Measurements from ENCODE around the gene SPATS2.
"Not testable (repeated sequence)": the region's sequence is repeated elsewhere in the genome, so short reads cannot be mapped to it uniquely, and the experiment has no call there.

Gene SPATS2

GRCh38 chr12:49404956-49405355 lies 37.7 kb downstream of the SPATS2 start:
- DNase-seq (ENCODE audit: low read depth in 2 of 2), result no peak

DNA sequence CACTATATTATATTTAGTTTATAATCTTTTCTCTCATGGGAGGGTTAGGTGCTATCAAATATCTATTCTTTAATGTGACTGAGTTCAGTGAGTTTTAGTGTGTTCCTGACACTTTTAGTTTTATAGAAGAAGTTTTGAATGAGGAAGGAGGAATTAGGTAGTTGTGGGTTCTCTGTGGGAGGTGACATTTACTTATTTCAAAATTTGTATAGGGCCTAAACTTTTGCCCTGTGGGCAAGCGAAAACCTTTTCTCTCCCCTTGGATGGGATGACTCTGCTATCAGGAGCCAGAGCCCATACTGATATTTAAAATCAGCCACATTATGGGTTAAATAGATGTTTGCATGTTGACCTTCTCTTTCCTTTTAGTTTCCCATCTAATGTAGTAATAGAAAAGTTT lies 43.6 kb downstream of the SPATS2 start:
- no peak for DNase-seq (ENCODE audit: low read depth in 2 of 2)

- DNase-seq (ENCODE audit: low read depth in 2 of 2), result no peak
Measured at GRCh38 chr12:49413010-49413409, 45.7 kb downstream of the SPATS2 start.

DNA sequence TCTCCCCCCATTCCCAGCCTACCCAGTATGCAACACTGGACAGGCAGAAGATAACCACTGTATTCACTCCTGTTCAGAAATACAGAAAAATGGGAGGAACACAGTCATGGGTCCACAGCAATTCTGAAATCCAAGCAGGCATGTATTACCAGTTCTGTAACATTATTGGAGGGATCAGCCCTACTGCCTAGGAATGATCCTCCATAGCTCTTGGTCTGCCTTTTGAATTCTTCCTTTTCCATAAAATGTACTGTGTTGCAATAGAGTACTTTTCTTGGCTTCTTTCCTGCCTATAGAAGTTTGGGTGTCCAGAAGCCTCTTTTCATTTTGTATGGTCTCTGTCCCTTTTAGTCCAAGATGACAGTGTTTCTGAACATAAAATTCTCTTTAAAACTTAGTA lies 46.5 kb downstream of the SPATS2 start:
- DNase-seq (ENCODE audit: low read depth in 2 of 2), result no peak

- DNase-seq (ENCODE audit: low read depth in 2 of 2), result no peak
Measured at GRCh38 chr12:49414364-49414763, 47.1 kb downstream of the SPATS2 start.

GRCh38 chr12:49415521-49415970 lies 48.3 kb downstream of the SPATS2 start:
- no peak for DNase-seq (ENCODE audit: low read depth in 2 of 2)

- no peak for DNase-seq (ENCODE audit: low read depth in 2 of 2)
Measured at GRCh38 chr12:49416892-49417291, 49.6 kb downstream of the SPATS2 start.

DNA sequence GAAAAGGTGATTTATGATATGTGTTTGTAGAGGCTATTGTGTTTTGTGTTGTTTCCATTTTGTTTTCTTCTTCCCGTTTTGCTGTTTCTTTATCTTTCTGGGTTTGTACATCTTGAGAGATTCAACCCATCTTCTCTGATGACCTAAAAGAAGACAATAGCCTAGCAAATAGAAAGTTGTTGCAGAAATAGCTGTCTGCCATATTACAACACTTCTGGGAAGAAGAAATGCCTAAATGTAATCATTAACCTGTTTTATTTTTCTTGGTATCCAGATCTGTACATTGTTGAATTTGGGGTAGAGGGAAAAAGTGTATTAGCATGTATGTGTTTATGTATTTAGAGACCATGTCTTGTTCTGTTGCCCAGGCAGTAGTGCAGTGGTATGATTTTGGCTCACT lies 50.3 kb downstream of the SPATS2 start:
- no peak for DNase-seq (ENCODE audit: low read depth in 2 of 2)

GRCh38 chr12:49420556-49420955 lies 53.3 kb downstream of the SPATS2 start:
- DNase-seq (ENCODE audit: low read depth in 2 of 2), result no peak

GRCh38 chr12:49422114-49422513 lies 54.9 kb downstream of the SPATS2 start:
- no peak for DNase-seq (ENCODE audit: low read depth in 2 of 2)

GRCh38 chr12:49428793-49429192 lies 61.5 kb downstream of the SPATS2 start:
- no peak for DNase-seq (ENCODE audit: low read depth in 2 of 2)

DNA sequence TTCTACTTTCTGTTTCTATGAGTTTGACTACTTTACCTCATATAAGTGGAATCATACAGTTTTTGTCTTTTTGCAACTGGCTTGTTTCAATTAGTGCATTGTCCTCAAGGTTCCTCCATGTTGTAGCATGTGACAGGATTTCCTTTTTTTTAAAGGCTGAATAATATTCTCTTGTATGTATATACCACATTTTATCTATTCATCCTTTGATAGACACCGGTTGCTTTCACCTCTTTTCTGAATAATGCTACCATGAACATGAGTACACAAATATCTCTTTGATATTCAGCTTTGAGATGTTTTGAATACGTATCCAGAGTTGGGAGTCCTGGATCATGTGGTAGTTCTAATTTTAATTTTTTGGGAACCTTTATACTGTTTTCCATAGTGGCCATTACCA lies 65.4 kb downstream of the SPATS2 start:
- no peak for DNase-seq (ENCODE audit: low read depth in 2 of 2)

- DNase-seq (ENCODE audit: low read depth in 2 of 2), result not testable (repeated sequence)
Measured at GRCh38 chr12:49436799-49437198, 69.5 kb downstream of the SPATS2 start.

- DNase-seq (ENCODE audit: low read depth in 2 of 2), result no peak
Measured at GRCh38 chr12:49439042-49439441, 71.8 kb downstream of the SPATS2 start.

GRCh38 chr12:49440035-49440434 lies 72.8 kb downstream of the SPATS2 start:
- no peak for DNase-seq (ENCODE audit: low read depth in 2 of 2)

GRCh38 chr12:49442915-49443314 lies 75.7 kb downstream of the SPATS2 start:
- DNase-seq (ENCODE audit: low read depth in 2 of 2), result no peak

- no peak for DNase-seq (ENCODE audit: low read depth in 2 of 2)
Measured at GRCh38 chr12:49446571-49446970, 79.3 kb downstream of the SPATS2 start.

DNA sequence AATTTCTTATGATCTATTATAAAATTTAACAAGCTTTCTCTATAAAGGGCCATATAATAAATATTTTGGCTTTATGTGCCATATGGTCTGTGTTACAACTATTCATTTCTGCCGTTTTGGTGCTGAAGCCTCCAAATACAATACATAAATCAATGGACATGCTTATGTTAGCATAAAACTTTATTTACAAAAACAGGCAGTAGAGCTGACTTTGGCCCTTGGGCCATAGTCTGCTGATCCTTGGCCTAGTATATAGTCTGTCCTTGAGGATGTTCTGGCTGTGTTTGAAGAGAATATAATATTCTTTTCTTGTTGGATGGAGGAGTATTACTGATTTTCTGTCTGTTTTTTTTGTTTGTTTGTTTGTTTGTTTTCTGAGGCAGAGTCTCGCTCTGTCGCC lies 81.6 kb downstream of the SPATS2 start:
- DNase-seq (ENCODE audit: low read depth in 2 of 2), result no peak

DNA sequence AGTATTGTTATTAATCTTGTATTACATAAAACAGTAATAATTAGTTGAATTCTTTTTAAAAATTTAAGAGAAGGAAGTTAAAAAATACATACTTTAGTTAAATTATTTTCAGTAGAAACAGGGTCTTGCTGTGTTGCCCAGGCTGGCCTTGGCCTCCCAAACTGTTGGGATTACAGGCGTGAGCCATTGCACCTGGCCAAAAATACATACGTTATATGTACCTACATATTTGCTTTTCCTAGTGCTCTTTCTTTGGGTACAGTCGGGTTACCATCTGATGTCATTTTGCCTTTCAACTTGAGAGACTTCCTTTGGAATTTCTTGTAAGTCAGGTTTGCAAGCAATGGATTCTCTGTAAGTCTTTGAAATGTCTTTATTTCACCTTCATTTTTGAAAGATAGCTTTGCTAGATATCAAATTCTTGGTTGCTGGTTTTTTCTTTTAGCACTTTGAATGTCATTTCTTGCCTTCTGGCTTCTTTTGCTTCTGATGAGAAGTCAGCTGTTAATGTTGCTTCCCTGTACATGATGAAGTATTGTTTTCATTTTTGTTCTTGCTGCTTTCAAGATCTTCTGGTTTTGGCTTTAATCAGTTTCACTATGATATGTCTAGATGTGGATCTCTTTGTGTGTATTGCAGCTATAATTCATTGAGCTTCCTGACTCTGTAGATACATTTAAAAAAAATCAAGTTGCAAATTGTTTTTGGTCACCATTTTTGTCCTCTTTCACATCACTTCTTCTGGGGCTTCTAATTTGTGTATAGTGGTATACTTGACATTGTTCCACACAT lies 84.4 kb downstream of the SPATS2 start:
- DNase-seq (ENCODE audit: low read depth in 2 of 2), result no peak

- DNase-seq (ENCODE audit: low read depth in 2 of 2), result no peak
Measured at GRCh38 chr12:49455501-49455900, 88.2 kb downstream of the SPATS2 start.

- no peak for DNase-seq (ENCODE audit: low read depth in 2 of 2)
Measured at GRCh38 chr12:49456131-49456679, 88.9 kb downstream of the SPATS2 start.

- no peak for DNase-seq (ENCODE audit: low read depth in 2 of 2)
Measured at GRCh38 chr12:49458816-49459215, 91.6 kb downstream of the SPATS2 start.

DNA sequence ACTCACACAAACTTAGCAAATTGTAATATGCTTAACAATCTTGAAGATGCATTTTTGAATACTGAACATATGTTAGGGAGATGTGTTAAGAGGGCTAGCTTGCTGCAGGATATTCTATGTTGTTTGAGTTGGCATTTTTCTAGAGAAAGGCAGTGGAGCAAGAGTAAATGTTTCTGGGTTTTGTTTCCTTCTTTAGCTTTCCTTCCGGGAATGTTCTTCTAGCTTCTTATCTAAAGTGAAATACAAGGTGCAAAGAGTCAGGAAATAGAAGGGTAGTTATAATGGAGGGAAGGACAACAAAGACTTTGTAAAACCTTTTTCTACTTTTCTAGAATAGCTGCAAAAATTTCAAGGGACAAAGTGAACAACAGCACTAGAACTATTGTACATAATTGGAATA lies 94.0 kb downstream of the SPATS2 start:
- DNase-seq (ENCODE audit: low read depth in 2 of 2), result no peak
